NCI-H146 (cell line): ENCODE data around the gene GCH1.
"Not testable (repeated sequence)": the region's sequence is repeated elsewhere in the genome, so short reads cannot be mapped to it uniquely, and the experiment has no call there.

Experiments
- DNase-seq: peaks from one replicate; lab custom pipeline; 2025; lab: John Stamatoyannopoulos, UW

GCH1 gene

DNA sequence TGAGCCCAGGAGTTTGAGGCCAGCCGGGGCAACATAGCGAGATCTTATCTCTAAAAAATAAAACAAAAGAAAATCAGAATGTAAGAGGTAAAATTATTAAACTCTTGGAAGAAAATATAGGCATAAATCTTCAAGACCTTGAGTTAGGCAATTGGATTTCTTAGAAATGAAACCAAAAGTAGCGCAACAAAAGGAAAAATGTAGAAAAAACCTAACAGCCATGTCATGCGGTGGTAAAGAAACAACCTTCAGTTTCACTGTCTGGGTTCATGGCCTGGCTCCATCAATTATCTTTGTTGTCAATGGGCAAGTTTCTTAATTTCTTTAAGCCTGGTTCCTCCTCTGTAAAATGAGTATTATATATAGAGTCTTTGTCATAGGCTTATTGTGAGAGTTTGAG, 5.6 kb upstream of the GCH1 start:
- DNase-seq: no peak

- DNase-seq: no peak
These were observed 3.4 kb upstream of the GCH1 start for GRCh38 chr14:54906075-54906474.

GRCh38 chr14:54902143-54902520, 494 bp downstream of the GCH1 start:
- peak; percentile 77 for DNase-seq

DNA sequence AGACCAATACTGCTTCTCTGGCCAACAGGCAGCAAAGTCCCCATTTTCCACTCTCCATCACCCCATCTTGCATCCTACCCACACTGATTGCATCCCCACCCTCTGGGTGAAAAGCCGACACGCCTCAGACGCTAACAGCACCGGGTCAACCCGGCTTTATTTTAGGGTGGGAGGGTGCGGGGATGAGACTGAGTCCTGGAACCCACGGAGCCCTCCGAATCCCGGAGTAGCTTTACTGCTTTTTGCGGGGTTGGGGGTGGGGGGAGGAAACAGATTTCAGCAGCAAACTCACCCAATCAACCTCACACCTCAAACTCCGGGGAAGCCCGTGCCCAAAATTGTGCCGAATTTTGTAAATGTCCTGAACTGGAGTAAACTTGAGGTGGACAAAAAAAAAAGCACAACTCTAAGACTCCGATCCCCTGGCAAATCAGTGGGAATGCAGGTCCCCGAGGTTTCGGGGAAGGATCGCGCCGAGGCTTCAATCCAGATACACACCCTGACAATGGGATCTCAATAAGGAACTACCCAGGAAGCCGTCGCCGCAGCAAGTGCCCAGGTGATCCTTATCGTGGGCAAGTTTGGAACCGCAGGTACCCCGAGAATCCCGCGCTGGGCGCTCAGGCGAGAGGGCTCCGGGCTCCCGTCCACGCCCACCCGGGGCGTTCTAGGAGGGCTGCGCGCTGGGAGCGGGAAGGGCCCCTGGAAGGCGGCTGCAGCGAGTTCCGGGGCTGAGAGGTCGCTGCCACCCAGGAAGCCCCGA, 1.1 kb downstream of the GCH1 start:
- DNase-seq: no peak

DNA sequence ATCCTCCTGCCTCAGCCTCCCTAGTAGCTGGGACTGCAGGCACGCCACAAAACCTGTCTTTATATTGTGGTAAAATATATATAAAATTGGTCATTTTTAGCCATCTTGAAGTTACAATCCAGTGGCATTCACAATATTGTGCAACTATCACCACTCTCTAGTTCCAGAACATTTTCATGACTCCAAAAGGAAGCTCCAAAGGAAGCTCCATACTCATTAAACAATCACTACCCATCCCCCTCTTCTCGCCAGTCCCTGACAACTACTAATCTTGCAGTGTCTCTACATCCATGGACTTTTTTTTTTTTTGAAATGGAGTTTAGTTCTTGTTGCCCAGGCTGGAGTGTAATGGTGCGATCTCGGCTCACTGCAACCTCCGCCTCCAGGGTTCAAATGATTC, 3.1 kb downstream of the GCH1 start:
- DNase-seq: no peak

DNA sequence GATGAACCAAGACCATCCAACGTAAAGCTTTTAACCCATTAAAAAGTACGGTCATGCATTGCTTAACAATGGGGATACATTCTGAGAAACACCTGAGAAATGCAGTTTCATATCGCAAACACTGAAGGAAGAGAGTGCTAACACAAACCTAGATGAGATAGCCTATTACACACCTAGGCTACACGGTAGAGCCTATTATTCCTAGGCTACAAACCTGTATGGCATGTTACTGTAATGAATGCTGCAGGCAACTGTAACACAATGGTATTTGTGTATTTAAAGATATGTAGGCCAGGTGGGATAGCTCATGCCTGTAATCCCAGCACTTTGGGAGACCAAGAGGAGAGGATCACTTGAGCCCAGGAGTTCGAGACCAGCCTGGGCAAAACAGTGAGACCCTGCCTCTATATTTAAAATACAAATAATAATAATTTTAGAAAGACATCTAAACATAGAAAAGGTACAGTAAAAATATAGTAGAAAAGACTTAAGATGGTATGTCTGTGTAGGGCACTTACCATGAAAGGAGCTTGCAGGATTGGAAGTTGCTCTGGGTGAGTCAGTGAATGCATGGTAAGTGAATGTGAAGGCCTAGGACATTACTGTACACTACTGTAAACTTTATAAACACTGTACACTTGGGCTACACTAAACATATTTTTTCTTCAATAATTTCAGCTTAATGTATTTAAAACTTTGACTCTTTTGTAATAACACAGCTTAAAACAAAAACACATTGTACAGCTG, 4.6 kb downstream of the GCH1 start:
- not testable (repeated sequence) for DNase-seq

DNA sequence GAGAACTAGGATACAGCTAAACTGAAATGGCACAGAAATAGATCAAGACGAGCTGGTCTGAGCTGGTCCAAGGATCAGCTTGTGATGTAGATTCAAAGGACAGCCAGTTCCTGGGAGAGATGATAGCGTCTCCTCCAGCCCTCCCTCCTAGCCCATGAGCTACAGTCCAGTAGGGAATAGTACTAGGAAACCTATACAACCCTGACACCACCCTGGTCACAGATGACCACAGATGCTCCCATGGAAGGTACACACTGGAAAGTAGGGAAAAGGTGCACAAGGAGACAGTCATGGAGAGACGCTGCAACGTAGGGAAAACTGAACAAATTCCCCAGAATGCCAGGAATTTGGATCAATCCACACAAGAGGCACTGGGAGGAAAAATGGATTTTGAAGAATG, 6.9 kb downstream of the GCH1 start:
- no peak for DNase-seq

DNA sequence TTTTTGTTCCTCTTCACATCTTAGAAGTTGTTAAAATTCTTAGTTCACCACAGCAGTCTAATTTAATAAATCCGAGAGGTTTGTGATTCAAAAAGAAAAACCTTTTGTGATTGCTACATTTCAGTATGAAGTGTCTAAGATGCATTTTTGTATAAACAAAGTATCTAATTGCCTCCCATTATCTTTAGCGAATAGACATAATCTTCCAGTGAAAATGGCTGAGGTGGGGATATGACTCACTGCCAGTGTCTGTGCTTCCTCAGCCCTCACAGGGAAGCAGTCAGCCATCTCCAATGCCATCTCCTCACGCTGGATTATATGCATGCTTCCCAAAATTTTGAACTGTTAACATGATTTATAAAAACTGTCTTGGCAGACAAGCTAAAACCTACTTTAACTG, 7.6 kb downstream of the GCH1 start:
- DNase-seq: no peak

- DNase-seq: peak; percentile 55
These were observed 9.4 kb downstream of the GCH1 start for GRCh38 chr14:54893151-54893760.

DNA sequence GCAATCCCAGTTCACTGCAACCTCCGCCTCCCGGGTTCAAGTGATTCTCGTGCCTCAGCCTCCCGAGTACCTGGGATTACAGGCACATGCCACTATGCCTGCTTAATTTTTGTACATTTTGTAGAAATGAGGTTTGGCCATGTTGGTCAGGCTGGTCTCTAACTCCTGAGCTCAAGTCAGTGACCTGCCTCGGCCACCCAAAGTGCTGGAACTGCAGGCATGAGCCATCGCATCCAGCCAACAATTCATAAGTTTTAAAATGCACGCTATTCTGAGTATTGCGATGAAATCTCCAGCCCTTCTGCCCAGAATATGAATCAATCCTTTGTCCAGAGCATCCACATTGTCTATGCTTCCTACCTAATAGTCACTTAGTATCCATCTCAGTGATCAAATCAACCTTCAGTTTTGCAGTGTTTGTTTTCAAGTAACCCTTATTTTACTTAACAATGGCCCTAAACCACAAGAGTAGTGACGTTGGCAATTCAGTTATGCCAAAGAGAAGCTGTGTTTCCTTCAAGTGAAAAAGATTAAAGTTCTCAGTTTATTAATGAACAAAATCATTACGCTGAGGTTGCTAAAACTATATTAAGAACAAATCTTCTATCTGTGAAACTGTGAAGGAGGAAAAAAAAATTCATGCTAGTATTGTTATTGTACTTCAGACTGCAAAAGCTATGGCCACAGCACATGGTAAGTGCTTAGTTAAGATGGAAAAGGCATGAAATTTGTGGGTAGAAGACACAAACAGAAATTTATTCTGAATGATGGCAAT, 11.0 kb downstream of the GCH1 start:
- DNase-seq: no peak

- DNase-seq: no peak
These were observed 11.8 kb downstream of the GCH1 start for GRCh38 chr14:54890788-54891187.

DNA sequence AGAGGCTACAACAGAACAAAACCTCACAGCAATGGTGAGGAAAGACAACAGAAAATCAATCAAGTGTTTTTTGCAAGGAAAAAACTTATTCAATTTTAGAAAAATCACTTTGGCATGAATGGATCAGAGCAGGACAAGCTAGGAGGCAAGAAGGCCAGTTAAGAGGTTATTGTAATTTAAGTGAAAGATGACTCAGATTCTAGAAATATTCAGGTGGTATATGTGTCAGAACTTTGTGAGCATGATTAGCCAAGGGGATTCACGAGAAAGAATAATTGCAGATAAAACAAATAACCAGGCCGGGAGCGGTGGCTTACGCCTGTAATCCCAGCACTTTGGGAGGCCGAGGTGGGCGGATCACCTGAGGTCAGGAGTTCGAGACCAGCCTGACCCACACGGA, 12.7 kb downstream of the GCH1 start:
- no peak for DNase-seq

DNA sequence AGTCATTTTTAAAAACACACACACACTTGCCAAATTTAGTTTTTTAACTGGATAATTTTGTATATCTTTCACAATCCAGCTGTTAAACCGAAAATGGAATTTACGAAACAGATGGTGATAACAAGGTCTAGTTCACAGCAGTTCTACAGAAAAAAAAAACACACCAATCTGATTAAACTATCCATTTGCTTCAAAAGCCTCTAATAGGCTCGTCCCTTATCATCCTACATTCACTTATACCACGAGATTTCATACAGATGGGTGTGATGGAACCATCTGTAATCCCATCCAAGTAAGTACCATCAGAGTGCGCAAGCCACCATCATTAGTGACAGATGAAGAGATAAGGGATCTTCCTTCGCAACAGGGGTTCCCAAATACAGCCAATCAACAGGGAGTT, 20.1 kb downstream of the GCH1 start:
- no peak for DNase-seq

DNA sequence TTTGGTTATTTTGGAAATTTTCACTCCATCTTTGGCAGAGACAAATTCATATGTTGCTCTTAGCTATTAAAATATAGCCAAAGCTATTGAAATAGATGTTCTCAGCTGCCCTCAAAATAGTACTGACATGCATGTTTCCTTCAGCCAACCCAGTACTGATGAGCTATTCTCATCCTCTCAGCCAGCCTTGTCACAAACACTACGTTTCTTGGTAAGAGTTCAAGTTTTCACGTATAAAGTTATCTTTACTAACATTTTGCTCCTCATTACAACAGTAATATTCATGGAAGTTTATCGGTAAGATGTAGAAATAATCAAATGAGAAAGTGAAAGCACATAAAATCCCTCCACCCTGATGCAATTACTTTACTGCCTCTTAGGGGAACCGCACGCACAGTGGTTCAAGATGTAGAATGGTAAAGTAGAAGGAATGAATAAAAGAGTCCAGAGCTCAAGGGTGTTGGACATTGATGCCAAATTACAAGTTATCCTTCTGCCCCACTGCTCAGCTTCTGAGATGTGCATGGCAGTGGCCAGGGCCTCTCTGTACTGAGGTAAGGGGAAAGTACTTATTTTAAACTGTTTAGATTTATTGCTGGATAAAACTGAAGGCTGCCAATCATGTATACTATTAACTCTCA, 20.7 kb downstream of the GCH1 start:
- no peak for DNase-seq

DNA sequence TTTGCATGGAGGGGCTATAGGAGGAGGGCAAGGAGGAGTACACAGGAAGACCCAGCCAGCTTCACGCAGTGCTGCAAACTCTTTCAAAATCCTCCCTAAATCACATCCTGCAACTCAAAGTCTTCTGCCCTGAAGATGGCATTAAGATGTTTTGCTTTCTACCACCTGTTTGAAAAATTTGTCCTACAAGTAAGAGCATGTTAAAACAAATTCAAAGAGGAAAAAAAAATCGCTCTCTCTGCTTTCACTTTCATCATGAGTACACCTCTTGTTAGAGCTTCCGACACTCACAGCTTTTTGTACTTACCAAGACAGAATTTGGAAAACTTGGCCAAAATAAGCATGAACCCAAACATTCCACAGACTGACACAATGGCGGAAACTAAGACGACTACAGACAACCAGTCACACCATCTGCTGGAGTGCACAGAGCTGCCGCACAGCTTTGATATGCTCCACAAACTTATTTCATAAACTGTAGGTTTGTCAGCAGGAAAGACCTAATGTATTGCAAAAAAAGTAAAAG, 21.3 kb downstream of the GCH1 start:
- DNase-seq: no peak

GRCh38 chr14:54877703-54878021, 25.0 kb downstream of the GCH1 start:
- no peak for DNase-seq

- peak; percentile 5 for DNase-seq
These were observed 25.5 kb downstream of the GCH1 start for GRCh38 chr14:54877015-54877702.

DNA sequence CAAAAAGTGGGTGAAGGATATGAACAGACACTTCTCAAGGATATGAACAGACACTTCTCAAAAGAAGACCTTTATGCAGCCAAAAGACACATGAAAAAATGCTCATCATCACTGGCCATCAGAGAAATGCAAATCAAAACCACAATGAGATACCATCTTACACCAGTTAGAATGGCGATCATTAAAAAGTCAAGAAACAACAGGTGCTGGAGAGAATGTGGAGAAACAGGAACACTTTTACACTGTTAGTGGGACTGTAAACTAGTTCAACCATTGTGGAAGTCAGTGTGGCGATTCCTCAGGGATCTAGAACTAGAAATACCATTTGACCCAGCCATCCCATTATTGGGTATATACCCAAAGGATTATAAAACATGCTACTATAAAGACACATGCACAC, 27.0 kb downstream of the GCH1 start:
- not testable (repeated sequence) for DNase-seq

DNA sequence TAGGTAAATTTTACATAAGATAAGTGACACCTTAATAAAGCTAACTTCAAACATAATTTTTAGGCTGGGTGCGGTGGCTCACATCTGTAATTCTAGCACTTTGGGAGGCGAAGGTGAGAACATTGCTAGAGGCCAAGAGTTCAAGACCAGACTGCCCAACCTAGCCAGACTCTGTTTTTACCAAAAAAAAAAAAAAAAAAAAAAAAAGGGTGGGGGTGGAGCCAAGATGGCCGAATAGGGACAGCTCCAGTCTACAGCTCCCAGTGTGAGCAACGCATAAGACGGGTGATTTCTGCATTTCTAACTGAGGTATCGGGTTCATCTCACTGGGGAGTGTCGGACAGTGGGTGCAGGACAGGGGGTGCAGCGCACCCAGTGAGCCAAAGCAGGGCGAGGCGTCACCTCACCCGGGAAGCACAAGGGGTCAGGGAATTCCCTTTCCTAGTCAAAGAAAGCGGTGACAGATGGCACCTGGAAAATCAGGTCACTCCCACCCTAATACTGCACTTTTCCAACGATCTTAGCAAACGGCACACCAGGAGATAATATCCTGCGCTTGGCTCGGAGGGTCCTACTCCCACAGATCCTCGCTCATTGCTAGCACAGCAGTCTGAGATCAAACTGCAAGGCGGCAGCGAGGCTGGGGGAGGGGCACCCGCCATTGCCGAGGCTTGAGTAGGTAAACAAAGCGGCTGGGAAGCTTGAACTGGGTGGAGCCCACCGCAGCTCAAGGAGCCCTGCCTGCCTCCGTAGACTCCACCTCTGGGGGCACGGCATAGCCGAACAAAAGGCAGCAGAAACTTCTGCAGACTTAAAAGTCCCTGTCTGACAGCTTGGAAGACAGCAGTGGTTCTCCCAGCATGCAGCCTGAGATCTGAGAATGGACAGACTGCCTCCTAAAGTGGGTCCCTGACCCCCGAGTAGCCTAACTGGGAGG, 32.2 kb downstream of the GCH1 start:
- DNase-seq: not testable (repeated sequence)

DNA sequence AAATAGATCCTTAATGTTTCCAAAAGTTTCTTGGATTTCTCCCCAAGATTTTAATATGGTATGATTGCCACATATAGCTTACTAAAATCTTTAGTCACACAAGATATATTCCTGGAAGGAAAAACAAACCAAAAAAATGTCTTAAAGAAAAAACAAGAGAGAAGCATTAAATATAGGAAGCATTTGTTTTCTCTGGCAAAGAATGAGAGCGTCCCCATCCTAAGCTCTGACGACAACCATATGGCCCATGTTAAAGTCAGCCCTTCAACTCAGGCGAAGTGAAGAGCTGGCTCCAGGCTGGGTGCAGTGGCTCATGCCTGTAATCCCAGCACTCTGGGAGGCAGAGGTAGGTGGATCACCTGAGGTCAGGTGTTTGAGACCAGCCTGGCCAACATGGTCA, 35.6 kb downstream of the GCH1 start:
- DNase-seq: no peak
